Measurements from ENCODE around the gene OR56A1.

DNA sequence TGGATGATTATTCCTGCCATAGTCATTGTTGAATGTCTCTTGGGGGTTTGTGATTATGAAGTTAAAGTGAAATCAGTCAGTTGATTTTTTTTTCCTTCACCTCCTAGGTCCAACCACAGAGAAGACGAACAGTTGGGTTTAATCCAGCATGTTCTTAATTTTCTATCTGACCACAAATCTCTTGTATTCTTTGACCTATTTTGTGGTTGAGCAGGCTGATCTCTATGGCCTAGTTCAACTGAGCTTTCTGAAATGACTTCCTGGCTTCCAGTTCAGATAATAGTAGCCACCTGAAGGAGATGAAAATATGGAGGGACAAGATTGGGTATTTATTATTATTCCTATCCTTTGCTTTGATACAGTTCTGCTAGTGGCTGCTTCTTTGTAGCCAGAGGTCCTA is 57.0 kb downstream of the OR56A1 start:
- TF ChIP-seq, protein P1, sequence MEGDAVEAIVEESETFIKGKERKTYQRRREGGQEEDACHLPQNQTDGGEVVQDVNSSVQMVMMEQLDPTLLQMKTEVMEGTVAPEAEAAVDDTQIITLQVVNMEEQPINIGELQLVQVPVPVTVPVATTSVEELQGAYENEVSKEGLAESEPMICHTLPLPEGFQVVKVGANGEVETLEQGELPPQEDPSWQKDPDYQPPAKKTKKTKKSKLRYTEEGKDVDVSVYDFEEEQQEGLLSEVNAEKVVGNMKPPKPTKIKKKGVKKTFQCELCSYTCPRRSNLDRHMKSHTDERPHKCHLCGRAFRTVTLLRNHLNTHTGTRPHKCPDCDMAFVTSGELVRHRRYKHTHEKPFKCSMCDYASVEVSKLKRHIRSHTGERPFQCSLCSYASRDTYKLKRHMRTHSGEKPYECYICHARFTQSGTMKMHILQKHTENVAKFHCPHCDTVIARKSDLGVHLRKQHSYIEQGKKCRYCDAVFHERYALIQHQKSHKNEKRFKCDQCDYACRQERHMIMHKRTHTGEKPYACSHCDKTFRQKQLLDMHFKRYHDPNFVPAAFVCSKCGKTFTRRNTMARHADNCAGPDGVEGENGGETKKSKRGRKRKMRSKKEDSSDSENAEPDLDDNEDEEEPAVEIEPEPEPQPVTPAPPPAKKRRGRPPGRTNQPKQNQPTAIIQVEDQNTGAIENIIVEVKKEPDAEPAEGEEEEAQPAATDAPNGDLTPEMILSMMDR (conservative IDR thresholded peaks at IDR 0.05), result no peak
- no peak for TF ChIP-seq ZFX (IDR thresholded peaks at IDR 0.05)

All from C4-2B (cell line).